COLO668 (cell line): ENCODE results near the gene KCNE2.

Experiments
- DNase-seq: peaks from one replicate; lab custom pipeline; 2025; ENCODE audit not compliant: unreplicated experiment; lab: John Stamatoyannopoulos, UW

The KCNE2 gene, protein sequence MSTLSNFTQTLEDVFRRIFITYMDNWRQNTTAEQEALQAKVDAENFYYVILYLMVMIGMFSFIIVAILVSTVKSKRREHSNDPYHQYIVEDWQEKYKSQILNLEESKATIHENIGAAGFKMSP

DNA sequence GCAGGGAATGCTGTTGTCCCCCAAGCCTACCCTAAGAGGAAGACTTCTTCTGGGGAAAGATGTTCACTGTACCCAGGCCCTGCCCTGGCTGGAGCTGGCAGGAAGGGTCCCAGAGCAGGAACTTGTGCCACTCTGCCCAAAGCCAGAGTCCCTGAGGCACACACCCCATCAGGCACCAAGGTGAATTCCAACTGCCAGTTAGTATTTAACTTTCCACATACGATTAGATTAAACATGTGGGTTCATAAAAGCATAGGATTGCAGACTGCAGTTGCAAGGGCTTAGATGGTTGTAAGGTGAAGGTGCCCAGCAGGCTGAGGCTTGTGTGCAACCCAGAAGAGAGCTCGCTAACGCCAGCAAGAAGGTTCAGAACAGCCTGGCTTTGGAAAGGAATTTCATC is at the start of gene KCNE2:
Gene KCNE2 (plus strand): TSS at position 274 of the 400 bp plus-strand sequence. CDS start 6,473 bp downstream, outside the sequence.
- no peak for DNase-seq

DNA sequence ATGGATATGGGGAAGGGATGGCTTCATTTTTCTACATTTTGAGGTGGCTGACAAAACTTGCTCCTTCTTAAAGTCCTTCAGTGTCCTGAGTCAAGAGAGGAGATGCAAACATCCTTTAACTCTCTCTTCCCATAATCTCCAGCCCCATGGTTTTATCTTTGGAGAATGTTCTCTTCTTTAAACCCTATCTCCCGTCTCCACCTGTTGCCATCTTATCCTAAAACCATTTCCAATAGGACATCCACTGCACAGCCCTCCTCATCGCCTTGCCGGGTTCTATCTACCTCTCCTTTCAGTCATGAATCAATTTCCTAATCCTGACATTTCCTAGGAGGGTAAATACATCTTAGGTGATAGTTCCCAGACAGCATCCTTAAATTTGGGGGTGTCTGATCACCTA is 44.2 kb upstream of the KCNE2 start:
- no peak for DNase-seq

DNA sequence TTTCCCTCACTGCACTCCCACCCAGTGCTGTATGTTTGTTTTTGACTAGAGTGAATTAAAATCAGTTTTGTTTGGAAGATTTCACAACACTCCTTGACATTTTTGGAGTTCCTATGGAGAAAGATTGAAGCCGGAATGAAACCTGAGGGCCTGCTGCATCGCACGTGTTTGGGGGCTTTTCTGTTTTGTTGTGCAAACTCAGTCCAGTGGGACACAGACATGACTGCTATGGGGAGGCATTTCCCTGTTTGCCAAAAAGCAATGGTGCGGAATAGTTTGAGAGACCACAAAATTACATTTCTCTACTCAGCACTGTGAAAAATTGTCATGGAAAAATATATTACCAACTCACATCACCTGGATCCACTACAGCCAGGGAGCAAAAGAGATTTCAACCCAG is 43.8 kb upstream of the KCNE2 start:
- DNase-seq: no peak

DNA sequence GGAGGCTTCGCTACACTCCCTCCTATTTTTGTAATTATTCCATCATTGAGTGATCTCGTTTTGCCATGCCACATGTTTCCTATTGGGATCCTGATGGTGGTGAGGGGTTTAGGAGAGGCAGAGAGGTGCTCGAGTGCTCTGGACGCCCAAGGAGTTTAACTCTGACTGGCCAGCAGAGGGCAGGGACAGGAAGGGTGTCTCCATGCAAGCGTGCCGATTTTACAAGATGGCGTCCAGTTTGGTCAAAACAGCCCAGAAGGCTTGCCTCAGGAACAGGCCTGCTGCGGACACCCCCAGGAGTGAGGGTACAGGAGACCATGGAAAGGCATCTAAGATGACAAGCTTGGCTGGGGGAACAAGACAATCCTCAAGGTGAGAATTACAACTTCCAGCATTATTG is 33.8 kb upstream of the KCNE2 start:
- no peak for DNase-seq

DNA sequence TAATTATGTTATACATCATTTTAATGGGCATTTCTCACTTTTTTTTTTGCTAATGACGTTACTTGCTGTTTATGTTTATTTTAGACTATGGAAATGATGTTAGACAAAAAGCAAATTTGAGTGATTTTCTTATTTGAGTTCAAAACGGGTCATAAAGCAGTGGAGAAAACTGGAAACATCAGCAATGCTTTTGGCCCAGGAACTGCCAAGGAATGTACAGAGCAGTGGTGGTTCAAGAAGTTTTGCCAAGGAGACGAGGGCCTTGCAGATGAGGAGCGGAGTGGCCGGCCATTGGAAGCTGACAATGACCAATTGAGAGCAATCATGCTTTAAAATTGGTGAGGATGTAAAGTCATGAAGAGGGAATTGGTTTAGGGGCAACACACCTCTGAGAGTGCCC is 32.1 kb upstream of the KCNE2 start:
- DNase-seq: no peak

DNA sequence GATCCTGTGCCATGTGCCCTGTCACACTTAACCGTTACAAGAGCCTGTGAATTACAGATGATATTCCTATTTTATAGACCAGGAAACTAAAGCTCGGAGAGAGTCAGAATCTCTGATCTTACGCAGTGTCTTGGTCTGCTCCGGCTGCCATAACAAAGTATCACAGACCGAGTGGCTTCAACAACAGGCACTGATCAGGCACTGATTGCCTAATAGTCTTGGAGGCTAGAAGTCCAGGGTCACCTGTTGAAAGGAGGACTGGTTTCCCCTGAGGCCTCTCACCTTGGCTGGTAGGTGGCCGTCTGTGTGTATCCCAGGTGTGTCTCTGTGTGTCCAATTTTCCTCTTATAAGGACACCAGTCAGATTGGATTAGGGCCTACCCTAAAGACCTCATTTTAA is 31.5 kb upstream of the KCNE2 start:
- no peak for DNase-seq

DNA sequence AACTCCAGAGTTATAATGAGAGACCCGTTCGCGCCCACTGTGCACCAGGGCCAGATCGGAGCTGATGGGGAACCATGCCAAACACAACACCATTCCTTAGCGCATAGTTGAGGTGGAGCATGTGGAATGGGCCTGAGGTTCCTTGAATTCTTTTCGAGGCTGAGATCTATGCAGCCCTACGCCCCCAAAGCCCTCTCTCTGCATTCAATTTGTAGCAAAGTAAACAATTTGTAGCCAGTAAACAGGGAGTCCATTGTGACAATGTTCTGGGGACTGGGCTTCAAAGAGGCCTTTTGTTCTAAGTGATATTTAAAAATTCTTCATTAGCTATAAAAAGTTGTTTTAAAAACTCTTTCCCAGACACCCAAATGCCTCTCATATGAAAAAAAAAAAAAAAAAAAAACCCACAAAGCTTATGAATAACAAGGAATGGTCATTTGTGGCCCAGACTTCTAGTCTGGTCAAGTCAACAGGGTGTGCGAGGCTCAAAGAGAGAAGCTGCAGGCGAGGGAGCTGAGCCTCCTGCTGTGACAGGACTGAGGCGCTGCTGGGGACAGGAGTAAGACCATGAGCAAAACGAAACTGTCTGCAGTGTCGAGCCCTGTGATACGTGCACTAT is 30.6 kb upstream of the KCNE2 start:
- DNase-seq: no peak

DNA sequence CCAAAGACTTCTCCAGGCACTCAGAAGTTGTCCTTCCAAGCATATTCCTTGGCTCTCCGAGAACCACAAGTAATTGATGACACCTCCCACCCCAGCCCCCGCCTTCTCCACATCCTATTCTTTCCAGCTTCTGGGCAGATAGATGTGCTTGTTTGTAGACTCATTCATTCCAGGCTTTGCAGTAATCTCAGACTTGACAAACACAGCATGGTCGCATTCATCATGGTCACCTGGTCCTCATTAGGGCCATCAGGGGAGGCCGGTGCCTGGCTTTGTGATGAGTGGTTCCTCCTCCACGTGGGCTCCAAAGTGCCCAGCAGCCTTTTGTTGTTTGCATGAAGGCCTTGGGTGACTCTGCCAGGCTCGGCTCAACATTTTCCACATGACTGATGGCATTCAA is 28.5 kb upstream of the KCNE2 start:
- peak; percentile 43 for DNase-seq

DNA sequence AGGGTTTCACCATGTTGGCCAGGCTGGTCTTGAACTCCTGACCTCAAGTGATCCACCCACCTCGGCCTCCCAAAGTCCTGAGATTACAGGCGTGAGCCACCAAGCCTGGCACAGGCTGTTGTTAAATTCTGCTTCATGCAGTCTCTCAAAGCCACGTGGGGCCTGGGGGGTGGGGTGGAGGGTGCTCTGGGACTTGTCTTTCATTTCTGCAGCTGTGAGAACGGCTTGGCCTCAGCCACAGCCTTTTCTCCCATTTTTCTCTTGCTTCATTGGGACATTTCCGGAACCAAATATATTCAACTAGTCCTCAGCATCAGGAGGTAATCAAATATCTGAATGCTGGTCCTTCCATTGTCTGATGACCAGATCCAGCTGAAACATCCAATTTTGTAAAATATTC is 27.6 kb upstream of the KCNE2 start:
- DNase-seq: no peak

DNA sequence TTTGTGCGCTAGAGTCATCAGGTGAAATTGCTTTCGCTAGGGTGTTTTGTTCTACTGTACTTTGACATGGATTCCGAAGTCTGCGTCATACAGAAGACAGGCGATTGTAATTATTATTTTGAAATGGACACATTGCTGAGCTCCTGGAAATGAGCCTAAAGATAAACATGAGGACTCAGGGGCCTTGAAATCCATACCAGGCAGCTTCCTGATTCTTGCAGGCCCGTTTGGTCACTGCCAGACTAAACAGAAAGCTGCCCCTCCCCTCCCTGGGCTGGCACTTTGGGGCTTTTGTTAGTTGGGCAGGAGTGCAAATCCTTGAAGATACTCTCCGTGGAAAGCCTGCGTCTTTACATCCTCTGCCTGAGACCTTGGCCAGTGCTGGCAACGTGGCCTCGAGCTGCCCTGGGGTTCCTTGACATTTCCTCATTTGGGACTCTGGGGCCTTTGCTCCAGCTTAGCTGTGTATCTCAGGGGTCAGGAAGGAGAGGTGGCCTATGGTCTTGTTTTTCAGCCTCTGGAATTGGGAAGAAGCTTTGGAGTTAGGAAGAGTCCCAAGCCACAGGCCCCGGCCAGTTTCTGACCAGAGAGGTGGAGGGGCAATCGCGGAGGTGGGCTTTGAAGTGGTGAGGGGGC is 26.9 kb upstream of the KCNE2 start:
- no peak for DNase-seq

DNA sequence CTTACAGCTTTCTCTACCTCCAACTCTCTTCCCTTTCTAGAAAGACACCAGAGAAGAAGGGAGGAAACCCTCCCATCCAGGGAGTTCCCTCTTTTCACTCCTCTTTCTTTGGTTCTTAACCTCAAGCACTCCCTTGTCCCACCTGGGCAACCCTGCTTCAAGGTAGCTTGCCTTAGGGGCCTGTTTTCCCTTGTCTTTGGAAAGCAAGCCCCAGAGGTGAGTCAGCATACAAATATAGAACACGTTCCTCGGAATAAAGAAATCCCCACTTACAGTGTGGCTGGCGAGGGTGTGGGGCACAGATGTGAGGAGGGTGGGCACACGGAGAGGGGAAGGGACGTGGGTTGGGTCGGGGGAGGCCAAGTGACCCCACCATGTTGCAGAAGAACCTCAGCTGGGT is 26.1 kb upstream of the KCNE2 start:
- DNase-seq: no peak

DNA sequence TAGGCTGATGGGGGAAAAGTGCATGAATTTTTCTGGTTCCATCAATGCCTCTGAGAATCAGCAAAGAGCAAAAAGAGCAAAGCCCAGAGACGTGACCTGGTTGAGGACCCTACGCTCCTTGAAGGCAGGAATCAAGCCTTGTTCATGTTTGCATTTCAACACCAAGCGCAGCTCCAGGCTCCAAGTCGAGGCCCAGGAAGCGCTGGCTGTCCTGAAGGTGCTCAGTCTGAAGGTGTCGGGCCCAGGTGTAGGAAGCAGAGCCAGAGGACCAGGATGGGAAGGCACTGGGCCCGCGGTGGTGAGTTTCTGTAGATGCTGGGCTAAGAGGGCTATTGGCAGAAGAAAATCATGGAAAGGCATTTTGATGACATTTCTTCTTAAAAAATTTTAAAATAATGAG is 25.6 kb upstream of the KCNE2 start:
- DNase-seq: no peak

DNA sequence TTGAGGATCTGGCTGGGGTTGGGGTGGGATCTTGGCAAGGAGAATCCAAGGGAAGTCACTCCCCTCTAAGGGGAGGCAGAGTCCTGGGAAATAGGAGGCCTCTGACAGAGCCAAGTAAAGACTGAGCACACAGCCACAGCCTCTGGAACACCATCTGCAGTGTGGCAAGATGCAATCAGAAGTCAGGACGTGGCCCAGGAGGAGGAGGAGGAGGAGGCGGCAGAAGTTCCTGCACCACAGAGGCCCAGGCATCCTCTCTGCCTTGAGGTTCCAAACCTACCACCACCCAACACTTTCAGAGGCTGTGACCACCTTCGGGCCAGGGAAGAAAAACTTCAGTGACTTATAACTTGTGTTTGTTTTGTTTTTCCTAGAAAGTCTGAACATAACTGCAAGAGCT is 23.7 kb upstream of the KCNE2 start:
- no peak for DNase-seq

DNA sequence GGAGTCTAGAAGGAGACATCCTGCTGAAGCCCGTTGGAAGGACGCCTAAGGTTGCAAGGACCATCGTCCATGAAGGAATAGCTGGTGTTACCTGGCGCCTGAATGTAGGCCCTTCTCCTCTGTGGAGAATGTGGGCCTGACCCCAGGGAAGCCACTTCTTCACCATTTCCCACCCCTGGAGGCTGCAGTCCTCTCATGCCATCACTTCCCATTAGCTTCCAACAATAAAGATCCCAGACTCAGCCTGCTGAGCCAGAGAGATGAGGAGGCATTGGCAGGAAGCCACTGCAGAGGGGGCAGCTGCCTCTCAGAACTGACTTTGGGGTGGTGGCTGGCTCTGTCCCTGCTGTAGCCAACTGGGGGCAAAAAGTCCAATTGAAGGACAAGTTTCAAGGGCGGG is 21.3 kb upstream of the KCNE2 start:
- DNase-seq: no peak

DNA sequence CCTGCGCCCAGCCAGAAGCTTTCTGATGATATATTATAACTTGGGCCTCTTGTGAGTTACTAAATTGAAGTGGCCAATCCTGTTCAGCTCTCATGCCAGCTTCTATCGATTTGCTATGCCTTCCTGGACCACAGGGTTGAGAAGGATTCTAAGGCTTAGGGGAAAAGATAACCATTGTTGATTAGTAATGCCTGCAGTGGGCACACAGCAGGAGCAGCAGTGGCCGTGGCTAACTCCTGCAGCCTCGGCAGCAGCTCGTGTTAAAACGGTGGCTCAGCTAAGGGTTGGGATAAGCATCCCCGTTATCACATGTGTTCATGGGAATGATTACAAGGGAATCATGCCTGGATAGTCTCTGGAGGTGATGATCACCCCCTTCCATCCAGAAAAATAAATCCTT is 20.5 kb upstream of the KCNE2 start:
- DNase-seq: no peak

DNA sequence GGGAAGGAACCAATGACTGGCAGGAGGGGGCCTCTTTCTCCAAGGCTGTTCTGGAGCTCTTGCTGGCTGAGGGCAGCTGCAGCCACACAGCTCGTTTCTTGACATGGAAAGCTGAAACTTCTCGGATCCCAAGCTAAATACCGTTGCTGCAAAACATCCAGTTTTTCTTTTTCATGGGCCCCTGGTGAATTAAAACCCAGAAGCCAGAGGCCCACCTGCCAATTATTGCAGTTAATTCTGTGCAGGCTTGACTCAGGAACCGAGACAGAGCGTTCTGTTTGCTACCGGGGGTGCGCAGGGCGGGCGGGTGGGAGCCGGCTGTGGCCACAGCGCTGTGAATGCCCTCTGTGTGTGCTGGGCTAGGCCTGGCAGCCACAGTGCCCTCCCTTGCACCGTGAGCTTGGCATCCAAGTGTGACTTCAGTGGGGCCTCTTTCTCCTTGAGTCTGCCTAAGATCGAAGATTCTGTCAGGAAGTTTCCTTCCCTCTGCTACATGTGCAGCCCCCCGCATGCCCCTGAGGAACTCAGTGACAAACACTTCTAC is 19.9 kb upstream of the KCNE2 start:
- no peak for DNase-seq

DNA sequence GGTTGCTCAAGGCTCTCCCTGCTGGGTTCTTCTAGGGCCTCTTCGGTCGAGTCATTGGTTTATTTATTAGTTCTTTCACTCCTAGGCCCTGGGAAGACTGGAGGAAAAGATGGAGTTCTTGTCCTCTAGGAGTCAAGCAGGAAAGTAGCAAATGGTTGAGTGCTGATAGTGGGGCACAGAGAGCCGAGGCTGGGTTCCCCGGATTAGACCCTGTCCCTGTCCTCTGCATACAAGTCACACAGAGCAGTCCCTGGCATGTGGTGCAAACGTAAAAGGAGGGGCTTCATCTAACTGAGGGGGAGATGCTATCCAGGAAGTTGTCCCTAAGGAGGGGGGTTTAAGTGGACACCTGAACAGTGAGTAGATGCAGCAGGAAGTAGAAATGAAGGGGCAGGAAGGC is 19.2 kb upstream of the KCNE2 start:
- no peak for DNase-seq

DNA sequence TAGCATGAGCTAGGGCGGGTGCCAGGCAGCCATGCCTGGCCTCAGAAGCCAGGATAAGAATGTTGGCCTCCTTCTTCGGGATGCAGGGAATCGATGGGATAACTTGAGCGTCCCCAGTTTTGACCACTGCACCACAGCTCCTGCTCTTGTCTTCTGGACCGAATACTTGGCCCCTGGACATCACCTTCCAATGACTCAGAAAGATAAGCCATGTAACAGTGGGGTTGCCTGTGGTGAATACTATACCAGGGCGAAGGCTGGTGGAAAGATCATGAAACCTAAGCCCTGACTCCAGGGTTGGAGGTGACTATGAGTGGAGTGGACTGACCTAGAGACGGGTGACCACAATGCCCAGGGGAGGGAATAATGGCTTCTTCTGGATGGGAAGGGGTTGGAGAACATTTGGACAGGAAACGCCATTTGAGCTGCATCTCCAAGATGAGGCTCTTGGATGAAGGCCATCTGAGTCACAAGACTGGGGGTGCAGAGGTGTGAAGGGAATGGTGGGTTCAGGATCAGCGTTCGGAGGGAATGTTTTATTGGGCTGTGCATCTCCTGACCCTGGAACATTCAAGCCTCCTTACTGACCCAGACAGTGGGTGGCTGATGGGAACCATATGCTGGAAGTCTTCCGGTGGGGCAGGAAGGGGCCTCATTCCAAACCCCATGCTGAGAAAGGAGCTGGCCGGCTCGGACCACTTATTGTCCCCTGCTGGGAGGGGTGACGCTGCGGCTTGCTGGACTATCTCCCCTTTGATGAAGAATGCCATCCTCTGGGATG is 18.5 kb upstream of the KCNE2 start:
- DNase-seq: no peak

DNA sequence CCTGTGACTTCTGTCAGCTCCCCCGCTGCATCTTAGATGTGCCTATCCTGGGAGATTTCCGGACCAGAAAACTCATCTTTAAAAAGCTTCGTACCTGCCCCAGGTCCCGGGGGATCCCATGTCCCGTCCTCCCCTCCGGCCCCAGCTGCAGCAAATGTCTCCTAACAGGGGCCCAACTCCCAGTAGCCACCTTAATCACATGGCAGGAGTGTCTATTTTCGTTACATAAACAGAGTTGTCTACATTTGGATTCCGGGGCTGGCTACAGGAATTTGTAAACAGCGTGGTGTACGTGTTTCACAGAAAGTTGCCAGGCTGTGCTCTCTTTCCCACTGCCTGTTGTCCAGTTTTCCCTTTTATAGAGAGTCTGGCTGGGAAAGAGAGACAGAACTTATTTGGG is 17.9 kb upstream of the KCNE2 start:
- DNase-seq: no peak

DNA sequence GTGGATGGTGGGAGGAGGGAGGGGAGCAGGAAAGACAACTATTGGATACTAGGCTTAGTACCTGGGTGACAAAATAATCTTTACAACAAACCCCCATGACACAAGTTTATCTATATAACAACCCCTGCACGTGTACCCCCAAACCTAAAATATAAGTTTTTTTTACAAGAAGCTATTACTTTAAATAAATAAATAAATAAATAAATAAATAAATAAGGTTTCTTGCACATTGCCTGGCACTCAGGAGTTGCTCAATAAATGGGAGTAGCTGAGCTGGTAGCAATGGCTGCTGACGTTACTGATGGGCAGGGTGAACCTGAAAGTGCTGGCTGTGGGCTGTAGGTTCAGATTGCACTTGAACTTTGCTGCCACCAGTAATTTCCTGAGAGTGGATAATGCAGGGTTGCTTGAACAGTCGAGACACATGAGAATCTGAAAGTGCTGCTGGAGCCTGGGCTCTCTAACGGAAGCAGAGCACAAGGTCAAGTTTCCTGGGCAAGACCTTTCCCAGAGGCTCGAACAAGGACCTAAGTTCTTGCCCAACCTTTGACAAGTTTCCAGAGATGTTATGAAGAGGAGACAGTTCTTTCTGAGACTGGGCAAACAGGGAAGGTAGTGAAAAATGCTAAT is 14.8 kb upstream of the KCNE2 start:
- DNase-seq: no peak

DNA sequence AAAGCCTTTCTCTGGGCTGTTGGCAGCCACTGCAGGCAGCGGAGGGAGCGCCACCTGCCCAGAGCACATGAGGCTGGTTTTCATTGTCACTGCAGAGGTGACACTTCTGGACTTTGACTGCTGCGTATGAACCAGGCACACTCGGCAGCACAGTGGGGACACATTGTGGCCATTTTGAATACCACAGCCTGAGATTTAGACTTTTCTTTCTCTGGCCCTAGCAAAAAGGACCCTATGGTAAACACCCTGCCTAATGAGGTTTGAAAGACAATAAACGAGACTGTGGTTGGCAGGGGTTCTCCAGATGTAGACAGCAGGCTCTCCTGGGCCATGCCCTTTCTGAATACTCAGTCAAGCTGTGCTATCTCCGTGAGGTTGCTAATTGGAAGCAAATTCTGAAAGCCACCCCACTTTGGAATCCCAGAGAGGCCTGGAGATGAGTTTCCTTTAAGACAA is 12.0 kb upstream of the KCNE2 start:
- peak; percentile 74 for DNase-seq
